Endothelial cell of umbilical vein (primary cell): Measurements from ENCODE around the gene NOB1. TPM values are rescaled to one million over a fixed set of nuclear protein-coding genes. Genes with fewer than 3 reads are reported as not detected.

Experiments
- BruUV-seq: library from RNA; stranded (reverse); fragments of 400-500 nt; replicated peaks from 2 replicates; lab custom pipeline; 2021; lab: Mats Ljungman, UMichigan
- CTCF ChIA-PET: fragments of 300-600, 350-600 bp; sonication (Branson Sonifier 250); formaldehyde crosslinking; loops from one replicate; lab custom pipeline; 2021; ENCODE audit warnings: antibody characterized with exemption, inconsistent platforms; lab: Charles Lee
- POLR2A ChIA-PET: fragments of 300-600, 350-600 bp; sonication (Branson Sonifier 250); formaldehyde crosslinking; loops from one replicate; lab custom pipeline; 2021; ENCODE audit warnings: antibody characterized with exemption, inconsistent platforms; lab: Charles Lee
- DNase-seq: peaks from one replicate; pipeline ENCODE4 v3.0.0-alpha.2; 2011; ENCODE audit warnings: low read depth, low spot score
- FAIRE-seq: peaks from 2 replicates; lab custom pipeline; 2011; peaks lifted over from hg19 to GRCh38; lab: Jason Lieb, UNC
- H2AFZ ChIP-seq: 2 replicates; pipeline ENCODE4 v1.6.0; 2012; ENCODE audit warnings: low read depth, low read length, control low read depth, inconsistent platforms
- H3K27ac ChIP-seq: 2 replicates; pipeline ENCODE4 v1.5.1; 2011; ENCODE audit warnings: low read depth, mild to moderate bottlenecking, control low read depth, low read length, moderate library complexity; ENCODE audit not compliant: insufficient read depth
- H3K27me3 ChIP-seq, 2 experiments: 2 replicates each; pipeline versions ENCODE4 v1.6.0 to v1.6.1; 2011; ENCODE audit warnings: low read length in 2 of 2, mixed read lengths in 1 of 2; ENCODE audit not compliant: control insufficient read depth in 2 of 2, insufficient read depth in 2 of 2
- H3K36me3 ChIP-seq, 2 experiments: 2 replicates in 1 of 2; 3 replicates in 1 of 2; pipeline ENCODE4 v1.5.1; 2011; ENCODE audit warnings: low read length in 2 of 2, mild to moderate bottlenecking in 1 of 2, moderate library complexity in 1 of 2; ENCODE audit not compliant: control insufficient read depth in 2 of 2, insufficient read depth in 2 of 2; ENCODE audit errors: extremely low read depth in 1 of 2
- H3K4me1 ChIP-seq: 3 replicates; pipeline ENCODE4 v1.5.1; 2011; ENCODE audit warnings: mild to moderate bottlenecking, low read length; ENCODE audit not compliant: control insufficient read depth, insufficient read depth; ENCODE audit errors: extremely low read depth
- H3K4me2 ChIP-seq: 2 replicates; pipeline ENCODE4 v1.6.1; 2011; ENCODE audit warnings: low read length, control low read depth, mixed read lengths; ENCODE audit not compliant: insufficient read depth
- H3K4me3 ChIP-seq, 3 experiments: fragments of 200-600 bp in 1 of 3; sonication (generic), shearing (Covaris generic) in 1 of 3; replicated peaks in 1 of 3; 2 replicates each; pipeline ENCODE4 v1.5.1; 2011 to 2016; ENCODE audit warnings: control low read depth in 3 of 3, low read length in 3 of 3, mild to moderate bottlenecking in 2 of 3, inconsistent platforms in 1 of 3, low read depth in 1 of 3, moderate library complexity in 1 of 3; ENCODE audit not compliant: insufficient read depth in 1 of 3
- H3K79me2 ChIP-seq: 2 replicates; pipeline ENCODE4 v1.6.0; 2012; ENCODE audit warnings: low read length, inconsistent platforms; ENCODE audit not compliant: control insufficient read depth, insufficient read depth
- H3K9ac ChIP-seq: replicated peaks from 2 replicates; pipeline ENCODE3; 2011; ENCODE audit warnings: low read length, control low read depth; ENCODE audit not compliant: insufficient read depth; ENCODE audit errors: extremely low read depth
- H3K9me1 ChIP-seq: replicated peaks from 3 replicates; pipeline ENCODE4 v1.6.0; 2011; ENCODE audit warnings: mild to moderate bottlenecking, low read length; ENCODE audit not compliant: control insufficient read depth, insufficient read depth; ENCODE audit errors: extremely low read depth
- H3K9me3 ChIP-seq: replicated peaks from 2 replicates; pipeline ENCODE4 v1.5.1; 2012; ENCODE audit warnings: low read length, inconsistent platforms; ENCODE audit not compliant: control insufficient read depth, insufficient read depth
- H4K20me1 ChIP-seq: replicated peaks from 2 replicates; pipeline ENCODE3; 2011; ENCODE audit warnings: mild to moderate bottlenecking, low read length; ENCODE audit not compliant: control insufficient read depth, insufficient read depth; ENCODE audit errors: extremely low read depth
- EZH2 ChIP-seq: IDR thresholded peaks from 2 replicates; pipeline ENCODE4 v1.6.1; 2012; ENCODE audit warnings: borderline replicate concordance, low read depth, mild to moderate bottlenecking, moderate library complexity, low read length, inconsistent platforms; ENCODE audit not compliant: severe bottlenecking
- FOS ChIP-seq: IDR thresholded peaks from 2 replicates; pipeline ENCODE4 v1.6.1; 2011; ENCODE audit warnings: mild to moderate bottlenecking, low read length, moderate library complexity, borderline replicate concordance; ENCODE audit not compliant: insufficient read depth
- GATA2 ChIP-seq: IDR thresholded peaks from 2 replicates; pipeline ENCODE4 v1.7.0; 2011; ENCODE audit warnings: low read depth, mild to moderate bottlenecking, moderate library complexity, mixed read lengths, low read length; ENCODE audit not compliant: insufficient read length, insufficient read depth
- JUN ChIP-seq: IDR thresholded peaks from 2 replicates; pipeline ENCODE4 v1.6.1; 2011; ENCODE audit warnings: borderline replicate concordance, low read depth; ENCODE audit not compliant: insufficient read length, insufficient read depth
- MYC ChIP-seq: IDR thresholded peaks from one replicate; pipeline ENCODE4 v1.6.1; 2011; ENCODE audit warnings: mild to moderate bottlenecking, low read depth, low read length
- POLR2A ChIP-seq: IDR thresholded peaks from 2 replicates; pipeline ENCODE4 v1.6.1; 2012; ENCODE audit warnings: low read depth, mild to moderate bottlenecking, control low read depth, low read length
- POLR2AphosphoS5 ChIP-seq: IDR thresholded peaks from 2 replicates; pipeline ENCODE4 v1.6.1; 2012; ENCODE audit warnings: low read depth, mild to moderate bottlenecking, control low read depth, low read length, moderate library complexity; ENCODE audit not compliant: insufficient read depth
- dilution Hi-C: fragments of 300-500 bp; cut with MboI; formaldehyde crosslinking; loops from one replicate; pipeline ENCODE4 v1.15.0; 2019; ENCODE audit warnings: low sequenced_read_pairs; ENCODE audit not compliant: extremely low pct_ligation_motif_present
- intact Hi-C: fragments of 100-400 bp; cut with micrococcal nuclease; formaldehyde crosslinking; loops from one replicate; pipeline ENCODE4 v1.10.0; 2022
- polyA plus RNA-seq, 4 experiments: library from polyadenylated mRNA; depleted of rRNA in 3 of 4; stranded (reverse) in 3 of 4; unstranded in 1 of 4; fragments of >200 nt; gene quantifications; 2 replicates each; pipeline versions ENCODE4 v1.2.1 to v1.2.3, GENCODE V29; 2011 to 2012; ENCODE audit warnings: missing spikeins in 1 of 4
- total RNA-seq: library from RNA; stranded (reverse); gene quantifications from 2 replicates; pipeline ENCODE4 v1.2.3, GENCODE V29; 2021
- TF ChIP-seq, protein P1 (sequence below): IDR thresholded peaks from 2 replicates; pipeline ENCODE4 v1.6.1; 2011; ENCODE audit not compliant: insufficient read depth, insufficient read length
- TF ChIP-seq, protein P2 (sequence below), 2 donors: IDR thresholded peaks; 1 replicate in 1 of 2; 2 replicates in 1 of 2; pipeline ENCODE4 v1.5.1; 2011; ENCODE audit warnings: low read length in 2 of 2, mild to moderate bottlenecking in 2 of 2, moderate library complexity in 2 of 2, control low read depth in 1 of 2, inconsistent platforms in 1 of 2, low read depth in 1 of 2; ENCODE audit not compliant: insufficient read depth in 1 of 2; ENCODE audit errors: extremely low read depth in 1 of 2

The NOB1 gene
- total and polyA plus RNA-seq, 2 donors (not counting 3 experiments of a cell fraction or from before 2014, with no cell fraction given) = 65.4 to 66.5 TPM

DNA sequence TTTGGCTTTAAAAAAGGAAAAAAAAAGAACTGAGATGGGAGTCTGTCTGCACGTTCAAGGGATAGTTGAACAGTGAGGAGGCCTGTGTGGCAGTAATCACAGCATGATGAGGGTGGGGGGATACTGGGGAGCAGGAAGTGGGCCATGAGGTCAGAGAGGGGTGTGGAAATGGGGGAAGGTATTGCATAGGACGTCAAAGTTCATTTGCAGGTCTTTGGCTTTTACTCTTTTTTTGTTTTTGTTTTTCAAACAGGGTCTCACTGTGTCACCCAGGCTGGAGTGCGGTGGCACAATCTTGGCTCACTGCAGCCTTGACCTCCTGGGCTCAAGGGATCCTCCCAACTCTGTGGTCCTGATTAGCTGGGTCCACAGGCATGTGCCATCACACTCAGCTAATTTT lies 26.4 kb upstream of the NOB1 start:
- Histone ChIP-seq H3K27me3 (no peaks in the 10 kb centered on the region), H3K27ac (no peak overlapping the region), H4K20me1 (no peaks in the 10 kb centered on the region), H3K79me2 (no peaks in the 10 kb centered on the region), H3K9ac (no peak overlapping the region), H3K9me1 (no peaks in the 10 kb centered on the region), H3K9me3 (no peaks in the 10 kb centered on the region), H3K4me2 (no peak overlapping the region), H2AFZ (no peak overlapping the region), H3K36me3 (peaks cover 0 to 3% of the 10 kb centered on the region in 2 experiments), H3K4me1 (no peaks in the 10 kb centered on the region), H3K4me3 (no peak overlapping the region)
- DNase-seq (no peak), FAIRE-seq (no peak)
- ChIA-PET POLR2A (no interaction called here), CTCF (interaction anchor here (2.2 kb wide), 1 partner anchor 149 kb away, joined by 6 read pairs; no protein-coding TSS in a partner anchor)
- BruUV-seq = no TSS peak
- dilution Hi-C loops = no loop called here
- TF ChIP-seq POLR2AphosphoS5 (no peak), POLR2A (no peak)
- TF ChIP-seq, protein P1, sequence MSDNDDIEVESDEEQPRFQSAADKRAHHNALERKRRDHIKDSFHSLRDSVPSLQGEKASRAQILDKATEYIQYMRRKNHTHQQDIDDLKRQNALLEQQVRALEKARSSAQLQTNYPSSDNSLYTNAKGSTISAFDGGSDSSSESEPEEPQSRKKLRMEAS = no peak
- intact Hi-C loops = no loop called here

DNA sequence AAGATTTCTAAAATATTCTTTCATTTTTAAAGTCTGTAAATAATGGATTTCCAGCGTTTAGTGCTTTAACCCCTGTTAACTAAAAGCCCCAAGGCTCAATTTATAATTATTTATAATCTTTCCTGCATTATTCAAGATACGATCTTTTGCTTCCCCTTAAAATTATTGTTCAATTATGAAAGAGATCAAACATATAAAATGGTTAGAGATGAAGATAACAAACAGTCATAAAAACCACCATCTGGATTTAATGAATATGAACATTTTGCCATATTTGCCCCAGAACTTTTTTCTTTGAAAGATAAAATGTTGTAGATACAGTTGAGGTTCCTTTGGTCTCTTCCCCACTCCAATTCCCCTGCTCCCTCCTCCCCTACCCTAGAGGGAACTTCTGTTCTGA lies 25.0 kb upstream of the NOB1 start:
- no peak overlapping the region for H3K4me2 ChIP-seq
- no peak for DNase-seq
- H4K20me1 ChIP-seq = no peaks in the 10 kb centered on the region
- dilution Hi-C loops = no loop called here
- H3K4me3 ChIP-seq = no peak overlapping the region
- POLR2A ChIA-PET = no interaction called here
- no peaks in the 10 kb centered on the region for H3K9me3 ChIP-seq
- no peak for FAIRE-seq
- H2AFZ ChIP-seq = no peak overlapping the region
- no TSS peak for BruUV-seq
- no peaks in the 10 kb centered on the region for H3K27me3 ChIP-seq
- TF ChIP-seq FOS = no peak
- no peak for TF ChIP-seq EZH2
- TF ChIP-seq, protein P2, sequence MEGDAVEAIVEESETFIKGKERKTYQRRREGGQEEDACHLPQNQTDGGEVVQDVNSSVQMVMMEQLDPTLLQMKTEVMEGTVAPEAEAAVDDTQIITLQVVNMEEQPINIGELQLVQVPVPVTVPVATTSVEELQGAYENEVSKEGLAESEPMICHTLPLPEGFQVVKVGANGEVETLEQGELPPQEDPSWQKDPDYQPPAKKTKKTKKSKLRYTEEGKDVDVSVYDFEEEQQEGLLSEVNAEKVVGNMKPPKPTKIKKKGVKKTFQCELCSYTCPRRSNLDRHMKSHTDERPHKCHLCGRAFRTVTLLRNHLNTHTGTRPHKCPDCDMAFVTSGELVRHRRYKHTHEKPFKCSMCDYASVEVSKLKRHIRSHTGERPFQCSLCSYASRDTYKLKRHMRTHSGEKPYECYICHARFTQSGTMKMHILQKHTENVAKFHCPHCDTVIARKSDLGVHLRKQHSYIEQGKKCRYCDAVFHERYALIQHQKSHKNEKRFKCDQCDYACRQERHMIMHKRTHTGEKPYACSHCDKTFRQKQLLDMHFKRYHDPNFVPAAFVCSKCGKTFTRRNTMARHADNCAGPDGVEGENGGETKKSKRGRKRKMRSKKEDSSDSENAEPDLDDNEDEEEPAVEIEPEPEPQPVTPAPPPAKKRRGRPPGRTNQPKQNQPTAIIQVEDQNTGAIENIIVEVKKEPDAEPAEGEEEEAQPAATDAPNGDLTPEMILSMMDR (IDR thresholded peaks at IDR 0.05; ENCODE audit: extremely low read depth in 1 of 2, insufficient read depth in 1 of 2, low read depth in 1 of 2, low read length in 2 of 2) = no peak
- no peak for TF ChIP-seq POLR2AphosphoS5
- TF ChIP-seq, protein P1 = no peak
- TF ChIP-seq GATA2 = no peak
- TF ChIP-seq JUN = no peak
- no peak for TF ChIP-seq MYC
- TF ChIP-seq POLR2A = no peak
- peaks cover 0 to 3% of the 10 kb centered on the region in 2 experiments for H3K36me3 ChIP-seq
- no peak overlapping the region for H3K9ac ChIP-seq
- H3K4me1 ChIP-seq = peaks cover 4% of the 10 kb centered on the region
- H3K9me1 ChIP-seq = no peaks in the 10 kb centered on the region
- intact Hi-C loops = no loop called here
- CTCF ChIA-PET = no interaction called here
- H3K79me2 ChIP-seq = no peaks in the 10 kb centered on the region
- H3K27ac ChIP-seq = no peak overlapping the region
